ENCODE results near the gene COA8. TPM values are rescaled to one million over a fixed set of nuclear protein-coding genes. Genes with fewer than 3 reads are reported as not detected.

COA8 gene
- total and polyA plus RNA-seq, 2 donors, result 22.3 to 39.2 TPM

- DNase-seq (ENCODE audit: low read depth in 6 of 9, low spot score in 9 of 9), result peak in 8 of 9 donors; percentile 55 to 89 (median 72)
These were observed 66.1 kb downstream of the COA8 start, which contains the start of gene KLC1 for GRCh38 chr14:103628684-103629502. KLC1 (plus strand) TSS chr14:103629211; CDS start chr14:103654565, 25,354 bp downstream.

DNA sequence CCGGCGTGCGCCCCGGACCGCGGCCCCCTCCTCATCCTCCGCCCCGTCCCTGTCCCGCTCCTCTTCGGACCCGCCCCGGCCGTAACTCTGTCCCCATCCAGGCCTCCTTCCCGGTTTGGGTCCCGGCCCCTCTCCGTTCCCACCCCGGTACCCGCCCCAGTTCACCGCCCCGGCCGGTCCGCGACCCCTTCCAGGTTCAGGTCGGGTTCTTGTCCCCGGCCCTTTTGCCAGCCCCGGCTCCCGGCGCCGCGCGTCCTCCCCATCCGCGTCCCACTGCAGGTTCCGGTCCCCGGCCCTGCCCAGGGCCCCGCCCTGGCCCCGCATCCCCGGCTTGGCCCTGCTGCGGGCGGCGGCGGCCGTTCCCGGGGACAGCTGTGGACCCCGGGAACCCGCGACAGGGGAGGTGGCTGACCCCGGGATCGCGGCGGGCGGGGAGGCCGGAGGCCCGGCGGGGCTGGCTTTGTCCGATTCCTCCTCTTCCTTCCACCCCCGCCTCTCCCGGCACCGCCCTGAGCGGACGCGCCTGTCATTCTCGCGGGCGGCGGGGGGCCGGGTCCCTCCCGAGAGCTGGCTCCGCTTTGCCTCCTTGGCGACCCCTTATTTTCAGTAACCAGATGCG, 66.9 kb downstream of the COA8 start:
- DNase-seq (ENCODE audit: low read depth in 6 of 9, low spot score in 9 of 9), result peak in 2 of 9 donors; percentile 40 to 58
- peak overlapping the region; percentile 83 to 93 for H3K4me3 ChIP-seq (ENCODE audit: low read length in 2 of 2)
- peak overlapping the region; percentile 17 to 92 for H3K27ac ChIP-seq (ENCODE audit: low read depth in 1 of 2, low read length in 1 of 2)
- H3K27me3 ChIP-seq (ENCODE audit: control insufficient read depth in 2 of 2, insufficient read depth in 1 of 2, low read length in 1 of 2), result peaks cover 6 to 9% of the 10 kb centered on the region in 2 donors
- peaks cover 0 to 6% of the 10 kb centered on the region in 2 donors for H3K9me3 ChIP-seq (ENCODE audit: control insufficient read depth in 2 of 2, insufficient read depth in 1 of 2, low read length in 1 of 2)
- peaks cover 3 to 10% of the 10 kb centered on the region in 2 donors for H3K36me3 ChIP-seq (ENCODE audit: control insufficient read depth in 2 of 2, insufficient read depth in 2 of 2, low read length in 1 of 2)
- H3K4me1 ChIP-seq (ENCODE audit: control insufficient read depth in 2 of 2, insufficient read depth in 2 of 2, low read length in 2 of 2), result peaks cover 23 to 41% of the 10 kb centered on the region in 2 donors
- under 1% methylated on average over 71 of the region's 71 CpGs for WGBS

More at GRCh38 chr14:103628684-103629502, 66.1 kb downstream of the COA8 start, which contains the start of gene KLC1:
- Histone ChIP-seq H3K27me3 (ENCODE audit: control insufficient read depth in 2 of 2, insufficient read depth in 1 of 2, low read length in 1 of 2) (peaks cover 6 to 14% of the 10 kb centered on the region in 2 donors), H3K9me3 (ENCODE audit: control insufficient read depth in 2 of 2, insufficient read depth in 1 of 2, low read length in 1 of 2) (peaks cover 0 to 6% of the 10 kb centered on the region in 2 donors), H3K4me1 (ENCODE audit: control insufficient read depth in 2 of 2, insufficient read depth in 2 of 2, low read length in 2 of 2) (peaks cover 25 to 48% of the 10 kb centered on the region in 2 donors), H3K27ac (ENCODE audit: low read depth in 1 of 2, low read length in 1 of 2) (peak within 1 kb of the TSS; percentile 51 to 92), H3K4me3 (ENCODE audit: low read length in 2 of 2) (peak within 1 kb of the TSS; percentile 83 to 93), H3K36me3 (ENCODE audit: control insufficient read depth in 2 of 2, insufficient read depth in 2 of 2, low read length in 1 of 2) (peaks cover 3 to 8% of the 10 kb centered on the region in 2 donors)
- under 1% methylated on average over 97 of the region's 97 CpGs for WGBS

DNA sequence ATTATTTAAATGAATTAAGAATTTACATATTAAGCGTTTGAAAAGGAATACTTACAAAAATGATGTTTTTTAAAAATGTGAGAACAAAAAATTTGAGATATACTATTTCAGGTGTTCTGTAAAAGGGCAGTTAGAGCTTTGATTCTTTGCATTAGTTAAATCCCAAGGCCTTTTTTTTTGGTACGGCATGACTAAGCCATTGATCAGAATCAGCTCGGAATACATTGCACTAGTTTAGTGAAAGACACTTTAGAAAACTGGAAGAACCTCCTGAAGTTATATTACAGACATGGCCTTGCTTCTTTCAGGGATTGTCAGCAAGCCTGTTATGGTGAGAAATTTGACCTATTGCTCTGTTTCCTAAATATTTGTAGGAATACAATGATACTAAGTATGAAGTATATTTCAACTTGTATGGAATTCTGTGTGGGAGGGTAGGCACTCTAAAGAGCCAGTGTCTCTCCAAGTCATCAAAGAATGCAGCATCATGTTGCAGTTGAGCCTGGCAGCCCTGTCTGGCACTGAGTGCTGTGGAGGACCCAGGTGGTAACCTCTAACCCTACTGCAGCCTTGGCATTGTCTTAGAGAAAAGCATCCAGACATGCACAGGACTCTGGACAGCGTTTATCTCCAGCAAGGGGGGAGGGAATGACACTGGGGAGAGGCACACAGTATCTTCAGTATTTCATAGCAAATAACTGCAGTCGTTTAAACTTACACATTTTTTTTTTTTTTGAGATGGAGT, 67.8 kb downstream of the COA8 start:
- Histone ChIP-seq H3K27ac (ENCODE audit: low read depth in 1 of 2, low read length in 1 of 2) (no peak overlapping the region), H3K4me3 (ENCODE audit: low read length in 2 of 2) (peak overlapping the region in 1 of 2 donors; percentile 83), H3K36me3 (ENCODE audit: control insufficient read depth in 2 of 2, insufficient read depth in 2 of 2, low read length in 1 of 2) (peaks cover 3 to 10% of the 10 kb centered on the region in 2 donors), H3K4me1 (ENCODE audit: control insufficient read depth in 2 of 2, insufficient read depth in 2 of 2, low read length in 2 of 2) (peaks cover 15 to 36% of the 10 kb centered on the region in 2 donors), H3K9me3 (ENCODE audit: control insufficient read depth in 2 of 2, insufficient read depth in 1 of 2, low read length in 1 of 2) (peaks cover 0 to 6% of the 10 kb centered on the region in 2 donors), H3K27me3 (ENCODE audit: control insufficient read depth in 2 of 2, insufficient read depth in 1 of 2, low read length in 1 of 2) (peaks cover 6 to 9% of the 10 kb centered on the region in 2 donors)
- DNase-seq (ENCODE audit: low read depth in 6 of 9, low spot score in 9 of 9), result no peak
- WGBS, result 74% methylated on average over 5 of the region's 5 CpGs

- 98% methylated on average over 1 of the region's 1 CpG for WGBS
- Histone ChIP-seq H3K36me3 (ENCODE audit: control insufficient read depth in 2 of 2, insufficient read depth in 2 of 2, low read length in 1 of 2) (peaks cover 6 to 17% of the 10 kb centered on the region in 2 donors), H3K4me1 (ENCODE audit: control insufficient read depth in 2 of 2, insufficient read depth in 2 of 2, low read length in 2 of 2) (peaks cover 3 to 16% of the 10 kb centered on the region in 2 donors)
These were observed 70.6 kb downstream of the COA8 start for GRCh38 chr14:103633391-103633790.

DNA sequence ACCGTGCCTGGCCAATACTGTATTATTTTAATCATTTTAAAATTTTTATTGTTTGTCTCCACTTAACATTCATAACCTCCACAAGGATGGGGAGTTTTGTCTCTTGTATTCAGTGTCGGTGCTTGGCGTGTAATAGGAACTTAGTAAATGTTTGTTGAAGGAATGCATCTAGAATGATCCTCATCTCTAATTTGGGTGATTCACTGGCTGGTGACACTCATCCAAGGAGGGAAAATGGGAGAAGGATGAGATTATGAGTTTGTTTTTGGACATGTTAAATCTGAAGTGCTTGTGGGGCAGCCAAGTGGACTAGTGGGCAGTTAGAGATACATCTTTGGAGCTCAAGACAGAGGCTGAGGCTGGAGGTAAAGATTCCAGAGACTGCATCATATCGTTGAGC, 71.4 kb downstream of the COA8 start:
- Histone ChIP-seq H3K36me3 (ENCODE audit: control insufficient read depth in 2 of 2, insufficient read depth in 2 of 2, low read length in 1 of 2) (peaks cover 6 to 17% of the 10 kb centered on the region in 2 donors), H3K27ac (ENCODE audit: low read depth in 1 of 2, low read length in 1 of 2) (no peak overlapping the region), H3K4me3 (ENCODE audit: low read length in 2 of 2) (no peak overlapping the region), H3K27me3 (ENCODE audit: control insufficient read depth in 2 of 2, insufficient read depth in 1 of 2, low read length in 1 of 2) (no peaks in the 10 kb centered on the region), H3K9me3 (ENCODE audit: control insufficient read depth in 2 of 2, insufficient read depth in 1 of 2, low read length in 1 of 2) (no peaks in the 10 kb centered on the region), H3K4me1 (ENCODE audit: control insufficient read depth in 2 of 2, insufficient read depth in 2 of 2, low read length in 2 of 2) (peaks cover 2 to 14% of the 10 kb centered on the region in 2 donors)
- DNase-seq (ENCODE audit: low read depth in 6 of 9, low spot score in 9 of 9), result no peak
- WGBS, result 97% methylated on average over 4 of the region's 4 CpGs

More at GRCh38 chr14:103633391-103633790, 70.6 kb downstream of the COA8 start:
- Histone ChIP-seq H3K9me3 (ENCODE audit: control insufficient read depth in 2 of 2, insufficient read depth in 1 of 2, low read length in 1 of 2) (no peaks in the 10 kb centered on the region), H3K27ac (ENCODE audit: low read depth in 1 of 2, low read length in 1 of 2) (no peak overlapping the region), H3K4me3 (ENCODE audit: low read length in 2 of 2) (no peak overlapping the region), H3K27me3 (ENCODE audit: control insufficient read depth in 2 of 2, insufficient read depth in 1 of 2, low read length in 1 of 2) (peaks cover 0 to under 1% of the 10 kb centered on the region in 2 donors)
- no peak for DNase-seq (ENCODE audit: low read depth in 6 of 9, low spot score in 9 of 9)

DNA sequence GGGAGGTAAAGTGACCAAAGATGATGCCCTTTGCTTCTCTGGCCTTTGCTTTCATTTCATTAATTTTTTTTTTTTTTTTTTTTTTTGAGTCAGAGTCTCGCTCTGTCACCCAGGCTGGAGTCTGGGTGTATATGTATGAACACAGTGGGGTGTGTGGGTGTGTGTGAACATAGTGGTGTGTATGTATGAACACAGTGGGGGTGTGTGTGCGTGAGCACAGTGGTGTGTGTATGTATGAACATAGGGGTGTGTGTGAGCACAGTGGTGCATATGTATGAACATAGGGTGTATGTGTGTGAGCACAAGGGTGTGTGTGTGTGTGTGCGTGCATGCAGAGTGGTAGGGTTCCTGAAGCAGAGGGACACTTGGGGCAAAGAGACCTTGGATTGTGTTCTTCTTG, 75.8 kb downstream of the COA8 start:
- H3K4me3 ChIP-seq (ENCODE audit: low read length in 2 of 2), result no peak overlapping the region
- no peaks in the 10 kb centered on the region for H3K9me3 ChIP-seq (ENCODE audit: control insufficient read depth in 2 of 2, insufficient read depth in 1 of 2, low read length in 1 of 2)
- DNase-seq (ENCODE audit: low read depth in 6 of 9, low spot score in 9 of 9), result no peak
- peaks cover 2 to 5% of the 10 kb centered on the region in 2 donors for H3K4me1 ChIP-seq (ENCODE audit: control insufficient read depth in 2 of 2, insufficient read depth in 2 of 2, low read length in 2 of 2)
- H3K36me3 ChIP-seq (ENCODE audit: control insufficient read depth in 2 of 2, insufficient read depth in 2 of 2, low read length in 1 of 2), result peaks cover 3 to 9% of the 10 kb centered on the region in 2 donors
- WGBS, result 97% methylated on average over 3 of the region's 3 CpGs
- H3K27me3 ChIP-seq (ENCODE audit: control insufficient read depth in 2 of 2, insufficient read depth in 1 of 2, low read length in 1 of 2), result no peaks in the 10 kb centered on the region
- no peak overlapping the region for H3K27ac ChIP-seq (ENCODE audit: low read depth in 1 of 2, low read length in 1 of 2)

Other genes starting within 250 kb of the COA8 start
- 89.5 TPM for gene EIF5, start 228.7 kb upstream of the COA8 start, total RNA-seq
- gene EIF5, start 228.7 kb upstream of the COA8 start, polyA plus RNA-seq, result 96.1 TPM
- 50.8 TPM for gene MARK3, start 177.5 kb upstream of the COA8 start, total RNA-seq
- 91.6 TPM for gene MARK3, start 177.5 kb upstream of the COA8 start, polyA plus RNA-seq
- gene CKB, start 40.1 kb upstream of the COA8 start, total RNA-seq, result 8.6 TPM
- 37.9 TPM for gene CKB, start 40.1 kb upstream of the COA8 start, polyA plus RNA-seq
- gene TRMT61A, start 33.8 kb upstream of the COA8 start, total RNA-seq, result 5.8 TPM
- 8.6 TPM for gene TRMT61A, start 33.8 kb upstream of the COA8 start, polyA plus RNA-seq
- 17.0 TPM for gene BAG5, start 303 bp upstream of the COA8 start, total RNA-seq
- 12.5 TPM for gene BAG5, start 303 bp upstream of the COA8 start, polyA plus RNA-seq
- 60.1 TPM for gene KLC1, start 66.3 kb downstream of the COA8 start, total RNA-seq
- 121 TPM for gene KLC1, start 66.3 kb downstream of the COA8 start, polyA plus RNA-seq
- 15.9 TPM for gene XRCC3, start 152.5 kb downstream of the COA8 start, total RNA-seq
- gene XRCC3, start 152.5 kb downstream of the COA8 start, polyA plus RNA-seq, result 4.4 TPM
- gene ZFYVE21, start 152.8 kb downstream of the COA8 start, total RNA-seq, result 27.8 TPM
- 38.9 TPM for gene ZFYVE21, start 152.8 kb downstream of the COA8 start, polyA plus RNA-seq